ENCODE data around the gene KRI1. TPM values are rescaled to one million over a fixed set of nuclear protein-coding genes. Genes with fewer than 3 reads are reported as not detected.

KRI1 gene
- total RNA-seq, 2 donors from 2014 or later = 45.2 to 47.7 TPM

GRCh38 chr19:10593820-10594637, 28.2 kb upstream of the KRI1 start:
- H3K9me3 Mint-ChIP-seq = no peaks in the 10 kb centered on the region
- Histone ChIP-seq H3K9me3 (ENCODE audit: control insufficient read depth, low read length) (no peaks in the 10 kb centered on the region), H3K27me3 (ENCODE audit: control insufficient read depth, insufficient read depth, low read length, poor library complexity, severe bottlenecking) (no peaks in the 10 kb centered on the region), H3K36me3 (ENCODE audit: control insufficient read depth, insufficient read depth, low read length) (no peaks in the 10 kb centered on the region), H3K4me1 (ENCODE audit: control insufficient read depth, insufficient read depth, low read length) (no peaks in the 10 kb centered on the region), H3K27ac (ENCODE audit: low read depth, low read length) (no peak overlapping the region), H3K4me3 (ENCODE audit: low read length) (no peak overlapping the region), H3K9ac (ENCODE audit: extremely low read depth, low read length, poor library complexity, severe bottlenecking) (no peak overlapping the region)
- no peak for TF ChIP-seq CTCF (conservative IDR thresholded peaks at IDR 0.05)
- H3K27me3 Mint-ChIP-seq (ENCODE audit: insufficient read depth) = peaks cover 7% of the 10 kb centered on the region
- no peaks in the 10 kb centered on the region for H3K4me1 Mint-ChIP-seq
- no peaks in the 10 kb centered on the region for H3K36me3 Mint-ChIP-seq (ENCODE audit: low read depth)
- H3K4me3 Mint-ChIP-seq = no peak overlapping the region
- no peak for DNase-seq
- WGBS, 2 experiments (ENCODE audit: insufficient coverage in 1 of 2, insufficient read length in 1 of 2) = 87 to 90% methylated on average over 7 to 9 of the region's 9 CpGs
- H3K27ac Mint-ChIP-seq = no peak overlapping the region

- H3K27ac Mint-ChIP-seq = no peak overlapping the region
- H3K4me3 Mint-ChIP-seq = no peak overlapping the region
- H3K27me3 Mint-ChIP-seq (ENCODE audit: insufficient read depth) = peaks cover 7% of the 10 kb centered on the region
- no peak overlapping the region for H3K9ac ChIP-seq (ENCODE audit: extremely low read depth, low read length, poor library complexity, severe bottlenecking)
- no peaks in the 10 kb centered on the region for H3K36me3 Mint-ChIP-seq (ENCODE audit: low read depth)
- TF ChIP-seq CTCF (conservative IDR thresholded peaks at IDR 0.05) = no peak
- WGBS, 2 experiments (ENCODE audit: insufficient coverage in 1 of 2, insufficient read length in 1 of 2) = 92% methylated on average over 5 to 6 of the region's 7 CpGs
- no peak overlapping the region for H3K4me3 ChIP-seq (ENCODE audit: low read length)
- H3K4me1 ChIP-seq (ENCODE audit: control insufficient read depth, insufficient read depth, low read length) = no peaks in the 10 kb centered on the region
- no peaks in the 10 kb centered on the region for H3K4me1 Mint-ChIP-seq
- no peak overlapping the region for H3K27ac ChIP-seq (ENCODE audit: low read depth, low read length)
- H3K9me3 Mint-ChIP-seq = no peaks in the 10 kb centered on the region
- no peak for DNase-seq
- H3K36me3 ChIP-seq (ENCODE audit: control insufficient read depth, insufficient read depth, low read length) = no peaks in the 10 kb centered on the region
- H3K9me3 ChIP-seq (ENCODE audit: control insufficient read depth, low read length) = no peaks in the 10 kb centered on the region
- no peaks in the 10 kb centered on the region for H3K27me3 ChIP-seq (ENCODE audit: control insufficient read depth, insufficient read depth, low read length, poor library complexity, severe bottlenecking)
Observed at GRCh38 chr19:10593148-10593547, 27.3 kb upstream of the KRI1 start.

GRCh38 chr19:10587839-10588150, 22.0 kb upstream of the KRI1 start:
- no peak overlapping the region for H3K27ac Mint-ChIP-seq
- Histone ChIP-seq H3K4me3 (ENCODE audit: low read length) (no peak overlapping the region), H3K36me3 (ENCODE audit: control insufficient read depth, insufficient read depth, low read length) (no peaks in the 10 kb centered on the region), H3K9me3 (ENCODE audit: control insufficient read depth, low read length) (no peaks in the 10 kb centered on the region), H3K9ac (ENCODE audit: extremely low read depth, low read length, poor library complexity, severe bottlenecking) (no peak overlapping the region), H3K4me1 (ENCODE audit: control insufficient read depth, insufficient read depth, low read length) (no peaks in the 10 kb centered on the region), H3K27me3 (ENCODE audit: control insufficient read depth, insufficient read depth, low read length, poor library complexity, severe bottlenecking) (no peaks in the 10 kb centered on the region), H3K27ac (ENCODE audit: low read depth, low read length) (no peak overlapping the region)
- peaks cover 11% of the 10 kb centered on the region for H3K27me3 Mint-ChIP-seq (ENCODE audit: insufficient read depth)
- H3K4me1 Mint-ChIP-seq = peaks cover 5% of the 10 kb centered on the region
- WGBS, 2 experiments (ENCODE audit: insufficient coverage in 1 of 2, insufficient read length in 1 of 2) = 87 to 89% methylated on average over 2 of the region's 2 CpGs
- H3K9me3 Mint-ChIP-seq = no peaks in the 10 kb centered on the region
- no peak for DNase-seq
- H3K4me3 Mint-ChIP-seq = peak overlapping the region; percentile 97
- H3K36me3 Mint-ChIP-seq (ENCODE audit: low read depth) = peaks cover 20% of the 10 kb centered on the region
- TF ChIP-seq CTCF (conservative IDR thresholded peaks at IDR 0.05) = no peak
